ENCODE results near the gene SCUBE2.
A peak's percentile ranks its signal among the peaks of the same experiment; 100 is the strongest.
"Not testable (repeated sequence)": the region's sequence is repeated elsewhere in the genome, so short reads cannot be mapped to it uniquely, and the experiment has no call there.

Gene SCUBE2

GRCh38 chr11:9040410-9040809, 51.0 kb downstream of the SCUBE2 start:
- no peak for DNase-seq (ENCODE audit: low read depth)

GRCh38 chr11:9039863-9040262, 51.5 kb downstream of the SCUBE2 start:
- no peak for DNase-seq (ENCODE audit: low read depth)

- no peak for DNase-seq (ENCODE audit: low read depth)
Observed at GRCh38 chr11:9039198-9039597, 52.2 kb downstream of the SCUBE2 start.

- no peak for DNase-seq (ENCODE audit: low read depth)
Observed at GRCh38 chr11:9038541-9038940, 52.9 kb downstream of the SCUBE2 start.

GRCh38 chr11:9037963-9038362, 53.4 kb downstream of the SCUBE2 start:
- DNase-seq (ENCODE audit: low read depth): no peak

- DNase-seq (ENCODE audit: low read depth): no peak
Observed at GRCh38 chr11:9037046-9037780, 54.2 kb downstream of the SCUBE2 start.

GRCh38 chr11:9030601-9031000, 60.8 kb downstream of the SCUBE2 start:
- DNase-seq (ENCODE audit: low read depth): no peak

GRCh38 chr11:9029422-9029821, 62.0 kb downstream of the SCUBE2 start:
- no peak for DNase-seq (ENCODE audit: low read depth)

GRCh38 chr11:9028581-9028980, 62.8 kb downstream of the SCUBE2 start:
- DNase-seq (ENCODE audit: low read depth): no peak

- no peak for DNase-seq (ENCODE audit: low read depth)
Observed at GRCh38 chr11:9025101-9025850, 66.1 kb downstream of the SCUBE2 start.

GRCh38 chr11:9022961-9023680, 68.3 kb downstream of the SCUBE2 start:
- no peak for DNase-seq (ENCODE audit: low read depth)

GRCh38 chr11:9020916-9021315, 70.5 kb downstream of the SCUBE2 start:
- no peak for DNase-seq (ENCODE audit: low read depth)

- DNase-seq (ENCODE audit: low read depth): no peak
Observed at GRCh38 chr11:9019861-9020260, 71.5 kb downstream of the SCUBE2 start.

GRCh38 chr11:9017773-9018172, 73.6 kb downstream of the SCUBE2 start:
- no peak for DNase-seq (ENCODE audit: low read depth)

- no peak for DNase-seq (ENCODE audit: low read depth)
Observed at GRCh38 chr11:9016916-9017642, 74.3 kb downstream of the SCUBE2 start.

- DNase-seq (ENCODE audit: low read depth): peak; percentile 27
Observed at GRCh38 chr11:9015677-9016076, 75.7 kb downstream of the SCUBE2 start.

- DNase-seq (ENCODE audit: low read depth): no peak
Observed at GRCh38 chr11:9014826-9015225, 76.6 kb downstream of the SCUBE2 start.

- no peak for DNase-seq (ENCODE audit: low read depth)
Observed at GRCh38 chr11:9013373-9013772, 78.0 kb downstream of the SCUBE2 start.

- DNase-seq (ENCODE audit: low read depth): not testable (repeated sequence)
Observed at GRCh38 chr11:9009538-9009937, 81.9 kb downstream of the SCUBE2 start.

GRCh38 chr11:9008661-9009060, 82.7 kb downstream of the SCUBE2 start:
- no peak for DNase-seq (ENCODE audit: low read depth)

GRCh38 chr11:9008011-9008550, 83.3 kb downstream of the SCUBE2 start:
- DNase-seq (ENCODE audit: low read depth): no peak

GRCh38 chr11:9005087-9005486, 86.3 kb downstream of the SCUBE2 start:
- no peak for DNase-seq (ENCODE audit: low read depth)
